WI38 (cell line): ENCODE measurements around the gene GUSB.
"Not testable (repeated sequence)": the region's sequence is repeated elsewhere in the genome, so short reads cannot be mapped to it uniquely, and the experiment has no call there.

Experiments used
- H3K4me3 ChIP-seq: 2 replicates; pipeline ENCODE4 v1.5.1; 2011; ENCODE audit warnings: low read depth, mild to moderate bottlenecking, control low read depth, low read length
- CTCF ChIP-seq: IDR thresholded peaks from 2 replicates; pipeline ENCODE4 v1.5.1; 2012; ENCODE audit warnings: low read depth, mild to moderate bottlenecking, control low read depth, low read length

The GUSB gene

DNA sequence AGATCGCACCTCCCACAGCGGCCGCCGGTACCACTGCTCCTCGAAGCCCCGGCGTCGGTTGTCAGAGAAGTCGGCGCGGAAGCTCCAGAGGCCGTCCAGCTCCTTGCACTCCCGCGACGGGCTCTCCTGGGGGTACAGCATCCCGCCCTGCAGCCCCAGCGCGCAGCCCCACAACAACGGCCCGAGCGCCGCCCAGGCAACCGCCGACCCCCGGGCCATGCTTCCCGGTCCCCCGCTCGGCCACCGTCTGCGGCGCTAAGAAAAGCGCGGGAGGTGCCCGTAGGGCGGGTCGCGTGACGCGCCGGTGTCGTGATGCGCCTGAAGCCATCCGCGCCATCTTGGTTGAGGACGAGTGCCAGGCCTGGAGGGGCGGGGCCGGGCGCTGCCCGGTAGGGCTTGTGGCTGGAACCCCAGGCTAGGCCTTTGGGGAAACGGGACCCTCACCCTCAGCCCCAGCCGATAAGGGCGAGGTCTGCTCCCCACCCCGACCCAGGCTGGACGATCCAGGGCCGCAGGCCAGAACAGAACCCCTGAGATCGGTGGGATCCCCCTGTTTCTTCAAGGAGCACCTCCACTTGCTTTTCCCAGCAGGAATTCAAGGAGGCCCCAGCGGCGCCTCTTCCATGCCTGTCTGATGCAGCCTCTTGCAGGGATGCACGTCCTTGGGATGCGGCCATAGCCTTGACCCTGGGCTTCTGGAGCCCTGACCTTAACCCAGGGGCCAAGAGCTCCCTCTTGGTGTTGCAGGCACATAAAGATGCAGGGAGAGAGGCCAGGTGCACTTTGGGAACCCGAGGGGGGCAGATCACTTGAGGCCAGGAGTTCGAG, at the start of gene GUSB:
TSS of gene GUSB (minus strand) at position 249 of the 828 bp plus-strand sequence. CDS start at position 219, 30 bp downstream.
- TF ChIP-seq CTCF: no peak
- peak within 1 kb of the TSS; percentile 84 for H3K4me3 ChIP-seq

- H3K4me3 ChIP-seq: not testable (repeated sequence)
Observed at GRCh38 chr7:66028342-66028741, 46.3 kb upstream of the GUSB start.

GRCh38 chr7:66016131-66016461, 34.1 kb upstream of the GUSB start:
- no peak overlapping the region for H3K4me3 ChIP-seq
- no peak for TF ChIP-seq CTCF

- H3K4me3 ChIP-seq: no peak overlapping the region
- no peak for TF ChIP-seq CTCF
Observed at GRCh38 chr7:66015440-66016130, 33.6 kb upstream of the GUSB start.

- peak; percentile 66 for TF ChIP-seq CTCF
- no peak overlapping the region for H3K4me3 ChIP-seq
Observed at GRCh38 chr7:66013938-66014337, 31.9 kb upstream of the GUSB start.

- H3K4me3 ChIP-seq: no peak overlapping the region
- TF ChIP-seq CTCF: no peak
Observed at GRCh38 chr7:66007232-66007631, 25.2 kb upstream of the GUSB start.

- not testable (repeated sequence) for H3K4me3 ChIP-seq
Observed at GRCh38 chr7:66005115-66005671, 23.2 kb upstream of the GUSB start.

- not testable (repeated sequence) for H3K4me3 ChIP-seq
Observed at GRCh38 chr7:66000823-66001417, 18.9 kb upstream of the GUSB start.

DNA sequence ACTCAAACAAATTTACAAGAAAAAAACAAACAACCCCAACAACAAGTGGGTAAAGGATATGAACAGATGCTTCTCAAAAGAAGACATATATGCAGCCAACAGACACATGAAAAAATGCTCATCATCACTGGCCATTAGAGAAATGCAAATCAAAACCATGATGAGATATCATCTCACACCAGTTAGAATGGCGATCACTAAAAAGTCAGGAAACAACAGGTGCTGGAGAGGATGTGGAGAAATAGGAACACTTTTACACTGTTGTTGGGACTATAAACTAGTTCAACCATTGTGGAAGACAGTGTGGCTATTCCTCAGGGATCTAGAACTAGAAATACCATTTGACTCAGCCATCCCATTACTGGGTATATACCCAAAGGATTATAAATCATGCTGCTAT, 13.0 kb upstream of the GUSB start:
- not testable (repeated sequence) for H3K4me3 ChIP-seq
